ENCODE data around the gene IQSEC2. TPM values are rescaled to one million over a fixed set of nuclear protein-coding genes. Genes with fewer than 3 reads are reported as not detected.

Gene IQSEC2
- total and polyA plus RNA-seq, 9 of the 15 experiments (the other 6 are each of a cell fraction or from before 2014, with no cell fraction given): 2.7 to 41.8 (median 20.1) TPM

DNA sequence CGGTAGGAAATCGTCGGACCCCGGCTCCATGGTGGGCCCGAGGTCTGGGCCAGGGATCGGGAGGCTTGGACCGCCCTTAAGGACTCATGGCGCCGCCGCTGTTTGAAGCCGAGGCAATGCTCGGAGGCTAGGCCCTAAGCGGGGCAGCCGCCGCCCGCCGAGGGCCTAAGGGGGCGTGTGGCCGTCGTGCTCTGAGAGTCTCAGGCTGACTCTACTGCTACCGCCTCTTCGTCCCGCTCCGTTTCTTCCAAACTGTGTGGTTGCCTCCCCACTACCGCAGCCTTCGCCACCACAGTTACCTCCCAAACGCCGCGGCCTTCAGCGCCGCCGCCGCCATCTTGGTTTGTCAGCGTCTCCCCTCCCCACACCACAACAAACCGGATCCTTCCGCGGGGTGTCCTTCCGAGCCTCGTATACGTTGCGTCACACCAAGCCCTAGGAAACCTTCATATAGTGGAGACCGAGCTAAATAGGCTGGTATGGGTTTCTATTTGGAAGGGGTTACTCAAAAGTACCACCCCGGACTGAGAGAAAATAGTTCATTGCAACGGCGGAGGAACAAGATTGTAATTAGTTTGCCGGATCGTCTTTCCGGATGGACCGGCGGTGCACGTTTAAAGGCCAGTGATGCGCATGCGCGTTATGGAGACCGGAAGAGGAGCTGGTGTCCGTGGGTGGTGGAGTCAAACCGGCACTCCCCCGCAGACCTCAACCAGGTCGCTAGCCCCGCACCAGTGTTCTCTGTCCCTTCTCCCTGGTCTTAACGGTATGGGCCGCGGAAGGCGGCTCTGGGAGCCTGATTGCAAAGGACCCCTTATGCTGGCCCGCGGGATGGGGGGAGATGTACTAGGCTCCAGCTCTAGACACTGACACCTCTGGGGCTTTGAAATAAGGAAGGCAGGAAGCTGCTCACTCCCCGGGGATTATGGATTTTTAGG, 56.3 kb downstream of the IQSEC2 start, which contains the start of gene KDM5C (continued):
- TF ChIP-seq ZZZ3 (IDR thresholded peaks at IDR 0.05) (peak; percentile 89), HDAC8 (tag; IDR thresholded peaks at IDR 0.05) (no peak), MTA1 (IDR thresholded peaks at IDR 0.05; ENCODE audit: borderline replicate concordance) (peak; percentile 73; the same call in 1 of the 2 replicates), ATF7 (IDR thresholded peaks at IDR 0.05) (peak; percentile 87), ZC3H4 (CRISPR knock-in tag; IDR thresholded peaks at IDR 0.05; ENCODE audit: borderline replicate concordance) (no peak), SUPT5H (IDR thresholded peaks at IDR 0.05) (peak; percentile 90), SRF (CRISPR knock-in tag; IDR thresholded peaks at IDR 0.05) (no peak), POLR2A (conservative IDR thresholded peaks at IDR 0.05) (peak; percentile 90), XRCC3 (IDR thresholded peaks at IDR 0.05) (no peak), HCFC1 (IDR thresholded peaks at IDR 0.05; ENCODE audit: low read depth, low read length) (0 out of 2 replicates have a peak, but pooled peaks have one; percentile 32), SMARCA4 (IDR thresholded peaks at IDR 0.05) (no peak; the same call in none of the 2 replicates), ZNF212 (CRISPR knock-in tag; IDR thresholded peaks at IDR 0.05) (no peak), ZBED1 (IDR thresholded peaks at IDR 0.05) (peak; percentile 17; the same call in 1 of the 2 replicates)
- TF ChIP-seq, protein P1, sequence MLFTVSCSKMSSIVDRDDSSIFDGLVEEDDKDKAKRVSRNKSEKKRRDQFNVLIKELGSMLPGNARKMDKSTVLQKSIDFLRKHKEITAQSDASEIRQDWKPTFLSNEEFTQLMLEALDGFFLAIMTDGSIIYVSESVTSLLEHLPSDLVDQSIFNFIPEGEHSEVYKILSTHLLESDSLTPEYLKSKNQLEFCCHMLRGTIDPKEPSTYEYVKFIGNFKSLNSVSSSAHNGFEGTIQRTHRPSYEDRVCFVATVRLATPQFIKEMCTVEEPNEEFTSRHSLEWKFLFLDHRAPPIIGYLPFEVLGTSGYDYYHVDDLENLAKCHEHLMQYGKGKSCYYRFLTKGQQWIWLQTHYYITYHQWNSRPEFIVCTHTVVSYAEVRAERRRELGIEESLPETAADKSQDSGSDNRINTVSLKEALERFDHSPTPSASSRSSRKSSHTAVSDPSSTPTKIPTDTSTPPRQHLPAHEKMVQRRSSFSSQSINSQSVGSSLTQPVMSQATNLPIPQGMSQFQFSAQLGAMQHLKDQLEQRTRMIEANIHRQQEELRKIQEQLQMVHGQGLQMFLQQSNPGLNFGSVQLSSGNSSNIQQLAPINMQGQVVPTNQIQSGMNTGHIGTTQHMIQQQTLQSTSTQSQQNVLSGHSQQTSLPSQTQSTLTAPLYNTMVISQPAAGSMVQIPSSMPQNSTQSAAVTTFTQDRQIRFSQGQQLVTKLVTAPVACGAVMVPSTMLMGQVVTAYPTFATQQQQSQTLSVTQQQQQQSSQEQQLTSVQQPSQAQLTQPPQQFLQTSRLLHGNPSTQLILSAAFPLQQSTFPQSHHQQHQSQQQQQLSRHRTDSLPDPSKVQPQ (CRISPR knock-in tag; IDR thresholded peaks at IDR 0.05; ENCODE audit: borderline replicate concordance): no peak
- TF ChIP-seq, protein P2, sequence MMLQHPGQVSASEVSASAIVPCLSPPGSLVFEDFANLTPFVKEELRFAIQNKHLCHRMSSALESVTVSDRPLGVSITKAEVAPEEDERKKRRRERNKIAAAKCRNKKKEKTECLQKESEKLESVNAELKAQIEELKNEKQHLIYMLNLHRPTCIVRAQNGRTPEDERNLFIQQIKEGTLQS (IDR thresholded peaks at IDR 0.05): peak; percentile 82
- TF ChIP-seq, protein P2 (CRISPR knock-in tag; conservative IDR thresholded peaks at IDR 0.05): no peak
- TF ChIP-seq, protein P3, sequence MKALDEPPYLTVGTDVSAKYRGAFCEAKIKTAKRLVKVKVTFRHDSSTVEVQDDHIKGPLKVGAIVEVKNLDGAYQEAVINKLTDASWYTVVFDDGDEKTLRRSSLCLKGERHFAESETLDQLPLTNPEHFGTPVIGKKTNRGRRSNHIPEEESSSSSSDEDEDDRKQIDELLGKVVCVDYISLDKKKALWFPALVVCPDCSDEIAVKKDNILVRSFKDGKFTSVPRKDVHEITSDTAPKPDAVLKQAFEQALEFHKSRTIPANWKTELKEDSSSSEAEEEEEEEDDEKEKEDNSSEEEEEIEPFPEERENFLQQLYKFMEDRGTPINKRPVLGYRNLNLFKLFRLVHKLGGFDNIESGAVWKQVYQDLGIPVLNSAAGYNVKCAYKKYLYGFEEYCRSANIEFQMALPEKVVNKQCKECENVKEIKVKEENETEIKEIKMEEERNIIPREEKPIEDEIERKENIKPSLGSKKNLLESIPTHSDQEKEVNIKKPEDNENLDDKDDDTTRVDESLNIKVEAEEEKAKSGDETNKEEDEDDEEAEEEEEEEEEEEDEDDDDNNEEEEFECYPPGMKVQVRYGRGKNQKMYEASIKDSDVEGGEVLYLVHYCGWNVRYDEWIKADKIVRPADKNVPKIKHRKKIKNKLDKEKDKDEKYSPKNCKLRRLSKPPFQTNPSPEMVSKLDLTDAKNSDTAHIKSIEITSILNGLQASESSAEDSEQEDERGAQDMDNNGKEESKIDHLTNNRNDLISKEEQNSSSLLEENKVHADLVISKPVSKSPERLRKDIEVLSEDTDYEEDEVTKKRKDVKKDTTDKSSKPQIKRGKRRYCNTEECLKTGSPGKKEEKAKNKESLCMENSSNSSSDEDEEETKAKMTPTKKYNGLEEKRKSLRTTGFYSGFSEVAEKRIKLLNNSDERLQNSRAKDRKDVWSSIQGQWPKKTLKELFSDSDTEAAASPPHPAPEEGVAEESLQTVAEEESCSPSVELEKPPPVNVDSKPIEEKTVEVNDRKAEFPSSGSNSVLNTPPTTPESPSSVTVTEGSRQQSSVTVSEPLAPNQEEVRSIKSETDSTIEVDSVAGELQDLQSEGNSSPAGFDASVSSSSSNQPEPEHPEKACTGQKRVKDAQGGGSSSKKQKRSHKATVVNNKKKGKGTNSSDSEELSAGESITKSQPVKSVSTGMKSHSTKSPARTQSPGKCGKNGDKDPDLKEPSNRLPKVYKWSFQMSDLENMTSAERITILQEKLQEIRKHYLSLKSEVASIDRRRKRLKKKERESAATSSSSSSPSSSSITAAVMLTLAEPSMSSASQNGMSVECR (CRISPR knock-in tag; IDR thresholded peaks at IDR 0.05): peak; percentile 65; the same call in 1 of the 2 replicates
- TF ChIP-seq, protein P4, sequence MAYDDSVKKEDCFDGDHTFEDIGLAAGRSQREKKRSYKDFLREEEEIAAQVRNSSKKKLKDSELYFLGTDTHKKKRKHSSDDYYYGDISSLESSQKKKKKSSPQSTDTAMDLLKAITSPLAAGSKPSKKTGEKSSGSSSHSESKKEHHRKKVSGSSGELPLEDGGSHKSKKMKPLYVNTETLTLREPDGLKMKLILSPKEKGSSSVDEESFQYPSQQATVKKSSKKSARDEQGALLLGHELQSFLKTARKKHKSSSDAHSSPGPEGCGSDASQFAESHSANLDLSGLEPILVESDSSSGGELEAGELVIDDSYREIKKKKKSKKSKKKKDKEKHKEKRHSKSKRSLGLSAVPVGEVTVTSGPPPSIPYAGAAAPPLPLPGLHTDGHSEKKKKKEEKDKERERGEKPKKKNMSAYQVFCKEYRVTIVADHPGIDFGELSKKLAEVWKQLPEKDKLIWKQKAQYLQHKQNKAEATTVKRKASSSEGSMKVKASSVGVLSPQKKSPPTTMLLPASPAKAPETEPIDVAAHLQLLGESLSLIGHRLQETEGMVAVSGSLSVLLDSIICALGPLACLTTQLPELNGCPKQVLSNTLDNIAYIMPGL (CRISPR knock-in tag; IDR thresholded peaks at IDR 0.05): peak; percentile 48; the same call in 1 of the 2 replicates

All from K562 (cell line).